Hepatocyte (in vitro differentiated cells): ENCODE data around the gene PPP2R5B. TPM values are rescaled to one million over a fixed set of nuclear protein-coding genes. Genes with fewer than 3 reads are reported as not detected.

Source experiments
- DNase-seq: peaks from one replicate; pipeline ENCODE4 v3.0.0-alpha.2; 2016; ENCODE audit warnings: low spot score
- H2AFZ ChIP-seq: fragments of 200-600 bp; sonication (generic); 2 replicates; pipeline ENCODE4 v1.6.0; 2016; ENCODE audit warnings: antibody characterized with exemption, mild to moderate bottlenecking
- H3K27ac ChIP-seq: fragments of 200-600 bp; sonication (generic); 2 replicates; pipeline ENCODE4 v1.5.1; 2016; ENCODE audit warnings: mild to moderate bottlenecking
- H3K27me3 ChIP-seq: fragments of 200-600 bp; sonication (generic); 2 replicates; pipeline ENCODE4 v1.6.1; 2016
- H3K36me3 ChIP-seq: fragments of 200-600 bp; sonication (generic); replicated peaks from 2 replicates; pipeline ENCODE4 v1.5.1; 2016; ENCODE audit warnings: low read depth; ENCODE audit not compliant: insufficient read depth
- H3K4me1 ChIP-seq: fragments of 200-600 bp; sonication (generic); 2 replicates; pipeline ENCODE4 v1.5.1; 2016; ENCODE audit warnings: mild to moderate bottlenecking, moderate library complexity; ENCODE audit not compliant: insufficient read depth
- H3K4me2 ChIP-seq: fragments of 200-600 bp; sonication (generic); 2 replicates; pipeline ENCODE4 v1.6.0; 2016
- H3K4me3 ChIP-seq: fragments of 200-600 bp; sonication (generic); 2 replicates; pipeline ENCODE4 v1.5.1; 2016; ENCODE audit warnings: mild to moderate bottlenecking
- H3K79me2 ChIP-seq: fragments of 200-600 bp; sonication (generic); 2 replicates; pipeline ENCODE4 v1.6.0; 2017; ENCODE audit warnings: mild to moderate bottlenecking
- H3K9me2 ChIP-seq: fragments of 200-600 bp; sonication (generic); replicated peaks from 2 replicates; pipeline ENCODE4 v1.6.0; 2017; ENCODE audit warnings: mild to moderate bottlenecking; ENCODE audit not compliant: insufficient read depth
- H3K9me3 ChIP-seq: fragments of 200-600 bp; sonication (generic); 2 replicates; pipeline ENCODE4 v1.5.1; 2016; ENCODE audit warnings: low read depth, mild to moderate bottlenecking
- H4K20me1 ChIP-seq: fragments of 200-600 bp; sonication (generic); 2 replicates; pipeline ENCODE4 v1.6.0; 2016; ENCODE audit warnings: mild to moderate bottlenecking; ENCODE audit not compliant: insufficient read depth, poor library complexity, severe bottlenecking
- CTCF ChIP-seq: fragments of 200-600 bp; sonication (generic); IDR thresholded peaks from 2 replicates; pipeline ENCODE4 v1.5.1; 2016; ENCODE audit warnings: antibody characterized with exemption, mild to moderate bottlenecking; ENCODE audit not compliant: poor library complexity
- EZH2 ChIP-seq: fragments of 200-600 bp; sonication (generic); IDR thresholded peaks from 2 replicates; pipeline ENCODE4 v1.6.1; 2016; ENCODE audit warnings: antibody characterized with exemption, mild to moderate bottlenecking, borderline replicate concordance
- EZH2phosphoT487 ChIP-seq: fragments of 200-600 bp; sonication (generic); IDR thresholded peaks from one replicate; pipeline ENCODE4 v1.6.1; 2018; ENCODE audit warnings: antibody characterized with exemption, mild to moderate bottlenecking, low read depth, moderate library complexity; ENCODE audit not compliant: unreplicated experiment, severe bottlenecking
- WGBS: methylation state at CpG from one replicate; pipeline ENCODE4 v1.1.6; 2016; ENCODE audit warnings: low lambda C conversion rate; ENCODE audit errors: missing lambda C conversion rate; 5-methylcytosine and 5-hydroxymethylcytosine counted together
- polyA plus RNA-seq: library from polyadenylated mRNA; unstranded; fragments of >200 nt; fragmentation: Nextera tagmentation; extraction: Ambion mirVana; gene quantifications from 2 replicates; pipeline ENCODE4 v1.2.1, GENCODE V29; 2016
- total RNA-seq: library from RNA; depleted of rRNA; stranded (reverse); fragments of >200 nt; gene quantifications from 2 replicates; pipeline ENCODE4 v1.2.3, GENCODE V29; 2014

Gene PPP2R5B
- total and polyA plus RNA-seq, 2 experiments from 2014 or later, result 16.9 to 19.5 TPM

- no peak for DNase-seq
- H3K4me2 ChIP-seq, result no peak overlapping the region
- H3K9me3 ChIP-seq, result no peaks in the 10 kb centered on the region
- 91% methylated on average over 27 of the region's 30 CpGs for WGBS
- H3K4me1 ChIP-seq, result no peaks in the 10 kb centered on the region
- H3K36me3 ChIP-seq, result no peaks in the 10 kb centered on the region
- no peaks in the 10 kb centered on the region for H4K20me1 ChIP-seq
- no peaks in the 10 kb centered on the region for H3K79me2 ChIP-seq
- no peak overlapping the region for H3K4me3 ChIP-seq
- H3K9me2 ChIP-seq, result no peaks in the 10 kb centered on the region
- H3K27me3 ChIP-seq, result no peaks in the 10 kb centered on the region
- no peak overlapping the region for H2AFZ ChIP-seq
- TF ChIP-seq EZH2phosphoT487 (no peak), CTCF (no peak), EZH2 (no peak)
- H3K27ac ChIP-seq, result no peak overlapping the region
Measured at GRCh38 chr11:64902102-64902900, 22.2 kb upstream of the PPP2R5B start.

GRCh38 chr11:64903291-64903833 is 21.1 kb upstream of the PPP2R5B start:
- Histone ChIP-seq H3K36me3 (no peaks in the 10 kb centered on the region), H2AFZ (no peak overlapping the region), H3K4me1 (no peaks in the 10 kb centered on the region), H3K79me2 (no peaks in the 10 kb centered on the region), H3K4me3 (no peak overlapping the region), H3K27ac (no peak overlapping the region), H3K9me2 (no peaks in the 10 kb centered on the region), H3K4me2 (no peak overlapping the region), H3K9me3 (no peaks in the 10 kb centered on the region), H4K20me1 (no peaks in the 10 kb centered on the region), H3K27me3 (no peaks in the 10 kb centered on the region)
- 97% methylated on average over 21 of the region's 23 CpGs for WGBS
- no peak for DNase-seq
- TF ChIP-seq EZH2phosphoT487 (no peak), CTCF (no peak), EZH2 (no peak)

GRCh38 chr11:64905516-64906313 is 18.8 kb upstream of the PPP2R5B start:
- no peaks in the 10 kb centered on the region for H3K36me3 ChIP-seq
- TF ChIP-seq EZH2phosphoT487 (no peak), EZH2 (no peak), CTCF (no peak)

More at GRCh38 chr11:64905516-64906313, 18.8 kb upstream of the PPP2R5B start:
- no peak overlapping the region for H3K4me3 ChIP-seq
- H3K4me1 ChIP-seq, result no peaks in the 10 kb centered on the region
- H2AFZ ChIP-seq, result no peak overlapping the region
- no peak overlapping the region for H3K27ac ChIP-seq
- no peaks in the 10 kb centered on the region for H4K20me1 ChIP-seq
- no peak overlapping the region for H3K4me2 ChIP-seq
- H3K79me2 ChIP-seq, result no peaks in the 10 kb centered on the region
- H3K27me3 ChIP-seq, result no peaks in the 10 kb centered on the region
- no peaks in the 10 kb centered on the region for H3K9me2 ChIP-seq
- WGBS, result 96% methylated on average over 24 of the region's 25 CpGs
- H3K9me3 ChIP-seq, result no peaks in the 10 kb centered on the region
- DNase-seq, result no peak
